ENCODE measurements around the gene C1orf210.

DNA sequence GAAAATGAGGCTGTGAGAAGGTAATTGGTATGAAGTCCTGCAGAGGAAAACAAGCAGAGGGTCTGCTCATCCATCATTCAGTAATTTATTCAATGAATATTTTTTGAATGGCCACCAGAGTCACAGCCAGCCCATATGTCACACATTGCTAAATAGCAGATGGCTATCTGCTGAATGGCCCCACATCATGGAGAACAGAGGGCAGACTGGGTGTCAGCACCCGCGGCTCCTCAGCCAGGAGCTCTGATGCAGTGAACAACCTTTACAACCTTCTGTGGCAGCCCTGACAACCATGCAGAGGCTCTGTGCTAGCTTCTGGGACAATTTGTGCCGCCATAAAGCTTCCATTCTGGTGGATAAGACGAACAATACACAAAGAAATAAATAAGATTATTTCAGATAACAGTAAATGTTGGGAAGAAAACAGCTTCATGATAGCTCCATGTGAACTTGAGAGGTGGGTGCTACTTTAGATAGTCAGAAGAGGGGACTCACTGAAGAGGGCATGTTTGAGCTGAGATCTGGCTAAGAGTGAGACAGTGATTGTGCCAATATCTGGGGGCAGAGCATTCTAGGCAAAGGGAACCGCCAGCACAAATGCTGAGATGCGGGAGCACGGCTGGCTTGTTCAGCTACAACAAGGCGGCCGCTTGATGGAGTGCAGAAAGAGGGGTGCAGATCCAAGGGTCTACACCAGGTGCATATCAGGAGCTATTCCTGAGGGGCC, 2.8 kb upstream of the C1orf210 start:
- TF ChIP-seq, protein P1, sequence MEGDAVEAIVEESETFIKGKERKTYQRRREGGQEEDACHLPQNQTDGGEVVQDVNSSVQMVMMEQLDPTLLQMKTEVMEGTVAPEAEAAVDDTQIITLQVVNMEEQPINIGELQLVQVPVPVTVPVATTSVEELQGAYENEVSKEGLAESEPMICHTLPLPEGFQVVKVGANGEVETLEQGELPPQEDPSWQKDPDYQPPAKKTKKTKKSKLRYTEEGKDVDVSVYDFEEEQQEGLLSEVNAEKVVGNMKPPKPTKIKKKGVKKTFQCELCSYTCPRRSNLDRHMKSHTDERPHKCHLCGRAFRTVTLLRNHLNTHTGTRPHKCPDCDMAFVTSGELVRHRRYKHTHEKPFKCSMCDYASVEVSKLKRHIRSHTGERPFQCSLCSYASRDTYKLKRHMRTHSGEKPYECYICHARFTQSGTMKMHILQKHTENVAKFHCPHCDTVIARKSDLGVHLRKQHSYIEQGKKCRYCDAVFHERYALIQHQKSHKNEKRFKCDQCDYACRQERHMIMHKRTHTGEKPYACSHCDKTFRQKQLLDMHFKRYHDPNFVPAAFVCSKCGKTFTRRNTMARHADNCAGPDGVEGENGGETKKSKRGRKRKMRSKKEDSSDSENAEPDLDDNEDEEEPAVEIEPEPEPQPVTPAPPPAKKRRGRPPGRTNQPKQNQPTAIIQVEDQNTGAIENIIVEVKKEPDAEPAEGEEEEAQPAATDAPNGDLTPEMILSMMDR (IDR thresholded peaks at IDR 0.05; ENCODE audit: low read length) = no peak
- TF ChIP-seq EZH2 (IDR thresholded peaks at IDR 0.05; ENCODE audit: borderline replicate concordance, low read length) = no peak
